HepG2 (cell line): ENCODE measurements around the gene TEKTIP1. TPM values are rescaled to one million over a fixed set of nuclear protein-coding genes. Genes with fewer than 3 reads are reported as not detected.

Source experiments
- ATAC-seq: fragments of 200-7000 bp; cut with Tn5 transposase; 3 replicates; pipeline ENCODE4 v1.9.1; 2020; ENCODE audit warnings: mild to moderate bottlenecking, moderate library complexity
- BruUV-seq: library from RNA; stranded (reverse); fragments of 400-500 nt; replicated peaks from 2 replicates; lab custom pipeline; 2021; lab: Mats Ljungman, UMichigan
- CTCF ChIA-PET: fragments of 300-600 bp; formaldehyde crosslinking; extraction: SDS; loops from one replicate; lab custom pipeline; 2021; ENCODE audit warnings: low total read pairs, inconsistent platforms, low intra/inter-chr PET ratio; lab: Yijun Ruan, JAX
- POLR2A ChIA-PET: fragments of 350-600 bp; sonication (Branson Sonifier 250); formaldehyde crosslinking; loops from one replicate; lab custom pipeline; 2020; ENCODE audit warnings: antibody characterized with exemption, inconsistent platforms; lab: Yijun Ruan, JAX
- DNase-seq: peaks from one replicate; pipeline ENCODE4 v3.0.0-alpha.2; 2015; ENCODE audit warnings: low spot score
- FAIRE-seq: peaks from 3 replicates; lab custom pipeline; 2011; peaks lifted over from hg19 to GRCh38; lab: Jason Lieb, UNC
- H2AFZ ChIP-seq: one replicate; pipeline ENCODE4 v1.6.1; 2011; ENCODE audit warnings: low read length, inconsistent platforms
- H3K27ac ChIP-seq: fragments of 300-600 bp; 3 replicates; pipeline ENCODE4 v1.8.0; 2011; ENCODE audit warnings: mixed run types, mild to moderate bottlenecking, mixed read lengths, low read length, inconsistent platforms; ENCODE audit not compliant: insufficient read depth; ENCODE audit errors: extremely low read length
- H3K27me3 ChIP-seq, 2 experiments: fragments of 200-600 bp in 1 of 2; 2 replicates in 1 of 2; 3 replicates in 1 of 2; pipeline versions ENCODE4 v1.6.0 to v1.8.0; 2011; ENCODE audit warnings: low read length in 2 of 2, mild to moderate bottlenecking in 2 of 2, moderate library complexity in 2 of 2, inconsistent platforms in 1 of 2; ENCODE audit not compliant: insufficient read depth in 2 of 2, control insufficient read depth in 1 of 2
- H3K36me3 ChIP-seq, 2 experiments: fragments of 200-600 bp in 1 of 2; replicated peaks in 1 of 2; 2 replicates in 1 of 2; 3 replicates in 1 of 2; pipeline versions ENCODE4 v1.5.1 to v1.8.0; 2011; ENCODE audit warnings: low read length in 2 of 2, inconsistent platforms in 1 of 2; ENCODE audit not compliant: insufficient read depth in 2 of 2, control insufficient read depth in 1 of 2
- H3K4me1 ChIP-seq: 2 replicates; pipeline ENCODE4 v1.5.1; 2012; ENCODE audit warnings: low read length, inconsistent platforms; ENCODE audit not compliant: insufficient read depth
- H3K4me2 ChIP-seq: 2 replicates; pipeline ENCODE4 v1.6.0; 2011; ENCODE audit warnings: low read depth, low read length, inconsistent platforms
- H3K4me3 ChIP-seq, 3 experiments: fragments of 200-600 bp in 1 of 3; sonication (generic), shearing (Covaris generic) in 1 of 3; replicated peaks in 1 of 3; 2 replicates each; pipeline ENCODE4 v1.5.1; 2011 to 2016; ENCODE audit warnings: low read length in 3 of 3, inconsistent platforms in 2 of 3, low read depth in 2 of 3, mild to moderate bottlenecking in 2 of 3, control low read depth in 1 of 3, mixed read lengths in 1 of 3; ENCODE audit not compliant: insufficient read depth in 1 of 3
- H3K79me2 ChIP-seq: one replicate; pipeline ENCODE4 v1.6.1; 2011; ENCODE audit warnings: low read length, inconsistent platforms; ENCODE audit not compliant: insufficient read depth
- H3K9ac ChIP-seq: 2 replicates; pipeline ENCODE4 v1.6.0; 2011; ENCODE audit warnings: mild to moderate bottlenecking, low read depth, low read length, inconsistent platforms; ENCODE audit not compliant: insufficient read depth
- H3K9me3 ChIP-seq: 2 replicates; pipeline ENCODE4 v1.5.1; 2012; ENCODE audit warnings: mild to moderate bottlenecking, low read length
- H4K20me1 ChIP-seq: 2 replicates; pipeline ENCODE4 v1.6.0; 2011; ENCODE audit warnings: inconsistent platforms, mild to moderate bottlenecking, low read length, moderate library complexity; ENCODE audit not compliant: insufficient read depth
- AGO2 ChIP-seq: fragments of 200-400 bp; formaldehyde crosslinking; optimal IDR thresholded peaks from 2 replicates; pipeline ENCODE3; 2017; ENCODE audit warnings: mild to moderate bottlenecking, low read depth, low read length, moderate library complexity
- HDAC2 ChIP-seq: sonication (generic); formaldehyde crosslinking; IDR thresholded peaks from 2 replicates; pipeline ENCODE4 v1.4.0; 2020; ENCODE audit warnings: missing genetic modification reagents
- KLF13 ChIP-seq: sonication (generic); formaldehyde crosslinking; IDR thresholded peaks from 2 replicates; pipeline ENCODE4 v1.4.0; 2020; ENCODE audit warnings: mild to moderate bottlenecking, missing genetic modification reagents
- POLR2A ChIP-seq, 2 experiments: IDR thresholded peaks; 2 replicates each; pipeline ENCODE4 v1.6.1; 2011; ENCODE audit warnings: low read depth in 2 of 2, low read length in 2 of 2, mild to moderate bottlenecking in 1 of 2, moderate library complexity in 1 of 2; ENCODE audit not compliant: insufficient read depth in 1 of 2
- PPARG ChIP-seq: conservative IDR thresholded peaks from 2 replicates; pipeline ENCODE4 v1.6.1; 2016; ENCODE audit warnings: missing biosample characterization, missing genetic modification reagents
- TFAP4 ChIP-seq: sonication (generic); IDR thresholded peaks from 2 replicates; pipeline ENCODE4 v1.6.1; 2016; ENCODE audit warnings: low read depth, borderline replicate concordance
- ZNF138 ChIP-seq: sonication (generic); formaldehyde crosslinking; IDR thresholded peaks from 2 replicates; pipeline ENCODE4 v1.5.0; 2020; ENCODE audit warnings: mild to moderate bottlenecking, low read depth, missing genetic modification reagents
- ZNF20 ChIP-seq: sonication (generic); formaldehyde crosslinking; IDR thresholded peaks from 2 replicates; pipeline ENCODE4 v1.4.0; 2020; ENCODE audit warnings: mild to moderate bottlenecking, moderate library complexity, missing genetic modification reagents
- ZNF510 ChIP-seq: sonication (generic); formaldehyde crosslinking; IDR thresholded peaks from 2 replicates; pipeline ENCODE4 v1.4.0; 2020; ENCODE audit warnings: low read depth, mild to moderate bottlenecking, missing genetic modification reagents
- ZNF614 ChIP-seq: IDR thresholded peaks from 2 replicates; pipeline ENCODE4 v1.6.1; 2018; ENCODE audit warnings: missing biosample characterization, missing genetic modification reagents, inconsistent platforms, borderline replicate concordance
- WGBS: methylation state at CpG from one replicate; pipeline ENCODE4 v1.1.6; 2017; ENCODE audit warnings: low lambda C conversion rate; 5-methylcytosine and 5-hydroxymethylcytosine counted together
- in situ Hi-C: cut with HindIII; loops from 2 replicates; pipeline ENCODE4 v1.10.0; 2017; ENCODE audit warnings: low pct_unique_long_range_greater_than_20kb; ENCODE audit not compliant: extremely low pct_ligation_motif_present
- intact Hi-C: fragments of 100-400 bp; cut with micrococcal nuclease; formaldehyde crosslinking; loops from one replicate; pipeline ENCODE4 v1.10.0; 2022; ENCODE audit not compliant: unreplicated experiment
- polyA plus RNA-seq, 8 experiments: library from polyadenylated mRNA; depleted of rRNA in 3 of 8; stranded (reverse) in 7 of 8; unstranded in 1 of 8; fragments of >200 nt; fragmentation: Illumina TruSeq in 4 of 8; extraction: Trizol in 4 of 8; gene quantifications; 2 replicates each; pipeline versions ENCODE4 v1.2.1 to v1.2.3, GENCODE V29; 2011 to 2016; ENCODE audit warnings: low read depth in 4 of 8, missing spikeins in 1 of 8, mixed read lengths in 1 of 8; ENCODE audit not compliant: insufficient read depth in 1 of 8
- total RNA-seq, 5 experiments: library from RNA; depleted of rRNA; stranded (reverse); fragments of >200 nt; fragmentation: Illumina TruSeq; extraction: Trizol; gene quantifications; 2 replicates each; pipeline ENCODE4 v1.2.3, GENCODE V29; 2016; ENCODE audit warnings: low read depth in 1 of 5

The TEKTIP1 gene
- total and polyA plus RNA-seq, 2 of the 13 experiments (the other 11 are each of a cell fraction or from before 2014, with no cell fraction given): not detected

- in situ Hi-C loops: no loop called here
- DNase-seq (no peak), FAIRE-seq (no peak), ATAC-seq (no peak)
- intact Hi-C loops: no loop called here
- H2AFZ ChIP-seq: no peak overlapping the region
- 0 out of 4 replicates have a peak, but pooled peaks of 1 of the 2 experiments have one; percentile 11 for TF ChIP-seq POLR2A (IDR thresholded peaks at IDR 0.05; ENCODE audit: insufficient read depth in 1 of 2, low read depth in 2 of 2, low read length in 2 of 2)
- no peak for TF ChIP-seq ZNF20 (CRISPR knock-in tag)
- TF ChIP-seq AGO2: peak; percentile 45
- ChIA-PET POLR2A (no interaction called here), CTCF (no interaction called here)
- no peaks in the 10 kb centered on the region for H3K9me3 ChIP-seq
- no peak overlapping the region for H3K4me2 ChIP-seq
- no peaks in the 10 kb centered on the region for H3K27me3 ChIP-seq
- peaks cover 3 to 10% of the 10 kb centered on the region in 2 experiments; a peak in 3 of 5 replicates for H3K36me3 ChIP-seq
- WGBS: 95% methylated on average over 14 of the region's 47 CpGs
- BruUV-seq: no TSS peak
- H3K79me2 ChIP-seq: no peaks in the 10 kb centered on the region
- H4K20me1 ChIP-seq: no peaks in the 10 kb centered on the region; the same call in 1 of the 2 replicates
- no peaks in the 10 kb centered on the region for H3K4me1 ChIP-seq
- H3K9ac ChIP-seq: no peak overlapping the region
- no peak overlapping the region for H3K4me3 ChIP-seq
- H3K27ac ChIP-seq: no peak overlapping the region
These were observed 4.4 kb downstream of the TEKTIP1 start for GRCh38 chr19:3543150-3544057.

- H3K36me3 ChIP-seq: peaks cover 3 to 10% of the 10 kb centered on the region in 2 experiments; a peak in 3 of 5 replicates
- 95% methylated on average over 4 of the region's 9 CpGs for WGBS
- ATAC-seq: no peak
- no peak overlapping the region for H3K27ac ChIP-seq
- no peak for DNase-seq
- no peak overlapping the region for H3K4me2 ChIP-seq
- H4K20me1 ChIP-seq: no peaks in the 10 kb centered on the region; the same call in 1 of the 2 replicates
- no peak overlapping the region for H3K4me3 ChIP-seq
- ChIA-PET CTCF (interaction anchor here (2.3 kb wide), 1 partner anchor 31 kb away, joined by 14 read pairs; no protein-coding TSS in a partner anchor), POLR2A (no interaction called here)
- H3K9ac ChIP-seq: no peak overlapping the region
- H2AFZ ChIP-seq: no peak overlapping the region
- no peaks in the 10 kb centered on the region for H3K79me2 ChIP-seq
- H3K4me1 ChIP-seq: no peaks in the 10 kb centered on the region
- no peaks in the 10 kb centered on the region for H3K9me3 ChIP-seq
- no peak for TF ChIP-seq TFAP4
- peak; percentile 26 for TF ChIP-seq AGO2
- no peak for TF ChIP-seq KLF13 (CRISPR knock-in tag)
- no peak for TF ChIP-seq HDAC2 (CRISPR knock-in tag)
- TF ChIP-seq ZNF510 (CRISPR knock-in tag): no peak
- TF ChIP-seq PPARG (CRISPR knock-in tag): no peak
- no peak for TF ChIP-seq ZNF614 (CRISPR knock-in tag)
- no peak for TF ChIP-seq ZNF138
- intact Hi-C loops: no loop called here
- BruUV-seq: no TSS peak
- no peaks in the 10 kb centered on the region for H3K27me3 ChIP-seq
- in situ Hi-C loops: no loop called here
- FAIRE-seq: no peak
These were observed 5.0 kb downstream of the TEKTIP1 start for GRCh38 chr19:3544058-3544376.
